ENCODE measurements around the gene N4BP2L2.
"Not testable (repeated sequence)": the region's sequence is repeated elsewhere in the genome, so short reads cannot be mapped to it uniquely, and the experiment has no call there.

GRCh38 chr13:32560842-32561241, 22.2 kb upstream of the N4BP2L2 start:
- not testable (repeated sequence) for TF ChIP-seq CTCF (conservative IDR thresholded peaks at IDR 0.05; ENCODE audit: low read depth, low read length); EZH2 (IDR thresholded peaks at IDR 0.05; ENCODE audit: borderline replicate concordance, low read depth, low read length, poor library complexity, severe bottlenecking)

All from A673 (cell line).